GM23338 (cell line): Measurements from ENCODE around the gene IKZF1. TPM values are rescaled to one million over a fixed set of nuclear protein-coding genes. Genes with fewer than 3 reads are reported as not detected.

Source experiments
- ATAC-seq: fragments of 200-7000 bp; cut with Tn5 transposase; 3 replicates; pipeline ENCODE4 v1.9.1; 2020
- DNase-seq: peaks from one replicate; pipeline ENCODE4 v3.0.0-alpha.2; 2015; ENCODE audit warnings: low spot score
- H2AFZ ChIP-seq: fragments of 200-600 bp; sonication (generic); 2 replicates; pipeline ENCODE4 v1.8.0; 2016; ENCODE audit warnings: antibody characterized with exemption, mild to moderate bottlenecking, moderate library complexity
- H3F3A ChIP-seq: fragments of 200-600 bp; sonication (generic); replicated peaks from 2 replicates; pipeline ENCODE4 v1.8.0; 2017; ENCODE audit warnings: antibody characterized with exemption, mixed run types, low read depth
- H3K27ac ChIP-seq: fragments of 200-600 bp; sonication (generic); 2 replicates; pipeline ENCODE4 v1.6.1; 2016; ENCODE audit warnings: low read depth
- H3K27me3 ChIP-seq: fragments of 200-600 bp; sonication (generic); 2 replicates; pipeline ENCODE4 v1.8.0; 2016; ENCODE audit warnings: mild to moderate bottlenecking, mixed run types, moderate library complexity; ENCODE audit not compliant: insufficient read depth
- H3K36me3 ChIP-seq: fragments of 200-600 bp; sonication (generic); 2 replicates; pipeline ENCODE4 v1.8.0; 2016; ENCODE audit warnings: mild to moderate bottlenecking; ENCODE audit not compliant: insufficient read depth
- H3K4me1 ChIP-seq: fragments of 200-600 bp; sonication (generic); 2 replicates; pipeline ENCODE4 v1.8.0; 2016; ENCODE audit warnings: mild to moderate bottlenecking, moderate library complexity; ENCODE audit not compliant: insufficient read depth
- H3K4me2 ChIP-seq: fragments of 200-600 bp; sonication (generic); 2 replicates; pipeline ENCODE4 v1.7.1; 2017; ENCODE audit warnings: mixed run types
- H3K4me3 ChIP-seq: fragments of 200-600 bp; sonication (generic); 2 replicates; pipeline ENCODE4 v1.6.1; 2016; ENCODE audit warnings: mixed run types
- H3K79me2 ChIP-seq: fragments of 200-600 bp; sonication (generic); replicated peaks from 2 replicates; pipeline ENCODE4 v1.8.0; 2017; ENCODE audit warnings: mild to moderate bottlenecking; ENCODE audit not compliant: insufficient read depth
- H3K9me2 ChIP-seq: fragments of 200-600 bp; sonication (generic); 2 replicates; pipeline ENCODE4 v1.8.0; 2017; ENCODE audit not compliant: insufficient read depth
- H4K20me1 ChIP-seq: fragments of 200-600 bp; sonication (generic); replicated peaks from 2 replicates; pipeline ENCODE4 v1.8.0; 2017; ENCODE audit warnings: mild to moderate bottlenecking; ENCODE audit not compliant: insufficient read depth
- H3K27ac Mint-ChIP-seq: 2 replicates; pipeline ENCODE4 v1.8.0; 2020; ENCODE audit warnings: inconsistent platforms, mild to moderate bottlenecking, moderate library complexity, mixed read lengths
- H3K27me3 Mint-ChIP-seq: 3 replicates; pipeline ENCODE4 v1.8.0; 2022; ENCODE audit warnings: low read depth, mild to moderate bottlenecking, moderate library complexity, mixed read lengths, inconsistent platforms; ENCODE audit not compliant: insufficient read depth, poor library complexity
- H3K36me3 Mint-ChIP-seq: 3 replicates; pipeline ENCODE4 v1.8.0; 2021; ENCODE audit warnings: low read depth, mild to moderate bottlenecking, inconsistent platforms, moderate library complexity, mixed read lengths
- H3K4me1 Mint-ChIP-seq: 3 replicates; pipeline ENCODE4 v1.8.0; 2020; ENCODE audit warnings: mild to moderate bottlenecking, inconsistent platforms, mixed read lengths
- H3K4me3 Mint-ChIP-seq: 3 replicates; pipeline ENCODE4 v1.8.0; 2021; ENCODE audit warnings: moderate library complexity, mild to moderate bottlenecking, inconsistent platforms, mixed read lengths
- H3K9me3 Mint-ChIP-seq: 3 replicates; pipeline ENCODE4 v1.8.0; 2020; ENCODE audit warnings: moderate library complexity, mild to moderate bottlenecking, inconsistent platforms, mixed read lengths
- EZH2 ChIP-seq: fragments of 200-600 bp; sonication (generic); IDR thresholded peaks from one replicate; pipeline ENCODE4 v1.8.0; 2017; ENCODE audit warnings: antibody characterized with exemption, mild to moderate bottlenecking, low read depth; ENCODE audit not compliant: unreplicated experiment
- EZH2phosphoT487 ChIP-seq: fragments of 200-600 bp; sonication (generic); IDR thresholded peaks from one replicate; pipeline ENCODE4 v1.8.1; 2018; ENCODE audit warnings: antibody characterized with exemption; ENCODE audit not compliant: unreplicated experiment
- JUNB ChIP-seq: IDR thresholded peaks from one replicate; pipeline ENCODE4 v1.6.1; 2016; ENCODE audit warnings: antibody characterized with exemption; ENCODE audit not compliant: unreplicated experiment
- NANOG ChIP-seq: IDR thresholded peaks from 2 replicates; pipeline ENCODE4 v1.6.1; 2016; ENCODE audit warnings: antibody characterized with exemption, borderline replicate concordance
- POLR2AphosphoS5 ChIP-seq: IDR thresholded peaks from 2 replicates; pipeline ENCODE4 v1.6.1; 2016; ENCODE audit warnings: antibody characterized with exemption, low read depth
- STAT1 ChIP-seq: IDR thresholded peaks from one replicate; pipeline ENCODE4 v1.6.1; 2016; ENCODE audit warnings: antibody characterized with exemption; ENCODE audit not compliant: unreplicated experiment
- ZNF114 ChIP-seq: fragments of 250-450 bp; sonication (Bioruptor Pico); IDR thresholded peaks from 2 replicates; pipeline ENCODE4 v1.5.0; 2020; ENCODE audit warnings: mild to moderate bottlenecking, moderate library complexity
- ZNF331 ChIP-seq: fragments of 250-450 bp; sonication (Bioruptor Pico); IDR thresholded peaks from 2 replicates; pipeline ENCODE4 v1.5.0; 2020; ENCODE audit warnings: low read depth, mild to moderate bottlenecking, moderate library complexity
- polyA plus RNA-seq: library from polyadenylated mRNA; unstranded; fragments of >200 nt; fragmentation: Nextera tagmentation; extraction: Ambion mirVana; gene quantifications from 2 replicates; pipeline ENCODE4 v1.2.1, GENCODE V29; 2016
- total RNA-seq: library from RNA; depleted of rRNA; stranded (reverse); fragments of >200 nt; shearing (Covaris generic); gene quantifications from 2 replicates; pipeline ENCODE4 v1.2.3, GENCODE V29; 2014
- TF ChIP-seq, protein P1 (sequence below), 2 experiments: fragments of 200-600 bp in 1 of 2; sonication (generic) in 1 of 2; conservative IDR thresholded peaks; 2 replicates each; pipeline versions ENCODE4 v1.5.1 to v1.6.1; 2016 to 2017; ENCODE audit warnings: antibody characterized with exemption in 2 of 2, low read depth in 2 of 2, mild to moderate bottlenecking in 2 of 2, moderate library complexity in 1 of 2
- TF ChIP-seq, protein P2 (sequence below): IDR thresholded peaks from one replicate; pipeline ENCODE4 v1.6.1; 2018; ENCODE audit warnings: antibody characterized with exemption; ENCODE audit not compliant: unreplicated experiment
- TF ChIP-seq, protein P3 (sequence below): IDR thresholded peaks from 2 replicates; pipeline ENCODE4 v1.6.1; 2016; ENCODE audit warnings: antibody characterized with exemption

The IKZF1 gene
- total and polyA plus RNA-seq, 2 experiments from 2014 or later, result 0.57 to 1.8 TPM

DNA sequence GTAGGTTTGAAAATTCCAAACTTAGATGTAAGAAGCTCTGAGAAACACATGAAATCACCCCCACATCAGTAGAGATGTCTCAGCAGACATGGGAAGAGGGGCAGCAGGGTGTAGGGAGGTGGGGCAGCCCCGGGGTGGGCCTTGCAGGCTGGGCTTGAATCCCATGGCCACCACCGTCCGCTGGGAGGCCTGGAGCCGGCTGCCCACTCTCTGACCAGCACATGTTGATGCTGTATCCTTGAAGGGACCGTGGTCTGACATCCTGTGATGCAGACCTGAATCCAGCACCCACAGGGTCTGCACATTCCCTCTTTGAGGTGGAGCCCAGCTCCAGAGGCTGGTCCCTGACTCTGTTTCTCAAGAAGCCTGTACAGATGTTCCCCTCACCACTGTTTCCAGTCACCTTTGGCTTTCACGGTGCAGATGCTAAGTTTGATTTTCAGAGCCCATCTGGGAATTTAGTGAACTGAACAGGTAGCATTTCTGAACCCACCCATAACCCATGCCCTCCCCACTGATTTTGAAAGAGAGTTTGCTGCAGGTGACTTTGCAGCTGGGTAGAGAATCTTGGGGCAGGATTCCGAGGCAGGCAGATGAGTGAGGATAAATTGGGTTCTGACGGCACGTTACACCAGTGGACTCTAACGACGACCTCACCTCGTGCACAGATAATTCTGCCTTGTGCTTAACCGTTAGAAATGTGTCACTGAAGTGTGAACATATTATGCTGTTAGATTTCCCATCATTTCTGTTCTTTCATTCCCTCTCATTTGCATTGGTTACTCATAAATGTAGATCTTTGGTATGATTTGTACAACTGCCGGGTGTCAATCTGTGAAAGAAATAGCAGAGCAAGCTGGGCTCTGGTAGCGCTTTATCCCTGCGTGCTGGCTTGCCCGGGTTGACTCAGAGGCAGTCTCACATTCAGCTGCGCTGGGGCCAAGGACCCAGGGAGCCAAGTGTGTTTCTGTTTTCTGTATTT is 45.7 kb downstream of the IKZF1 start:
- no peak overlapping the region for H3K27ac Mint-ChIP-seq
- Histone ChIP-seq H3K27ac (no peak overlapping the region), H3K4me3 (no peak overlapping the region), H3K36me3 (no peaks in the 10 kb centered on the region), H3K4me1 (no peaks in the 10 kb centered on the region), H2AFZ (no peak overlapping the region; the same call in 1 of the 2 replicates), H3K4me2 (no peak overlapping the region), H4K20me1 (no peaks in the 10 kb centered on the region), H3K27me3 (no peaks in the 10 kb centered on the region), H3K9me2 (no peaks in the 10 kb centered on the region), H3K79me2 (no peaks in the 10 kb centered on the region), H3F3A (no peaks in the 10 kb centered on the region)
- no peak overlapping the region for H3K4me3 Mint-ChIP-seq
- no peaks in the 10 kb centered on the region for H3K36me3 Mint-ChIP-seq
- H3K27me3 Mint-ChIP-seq, result peaks cover 2% of the 10 kb centered on the region
- no peak for DNase-seq
- ATAC-seq, result no peak
- peaks cover 2% of the 10 kb centered on the region; the same call in 1 of the 3 replicates for H3K4me1 Mint-ChIP-seq
- H3K9me3 Mint-ChIP-seq, result no peaks in the 10 kb centered on the region
- TF ChIP-seq NANOG (no peak), EZH2 (no peak), ZNF331 (CRISPR knock-in tag) (no peak), JUNB (no peak)

DNA sequence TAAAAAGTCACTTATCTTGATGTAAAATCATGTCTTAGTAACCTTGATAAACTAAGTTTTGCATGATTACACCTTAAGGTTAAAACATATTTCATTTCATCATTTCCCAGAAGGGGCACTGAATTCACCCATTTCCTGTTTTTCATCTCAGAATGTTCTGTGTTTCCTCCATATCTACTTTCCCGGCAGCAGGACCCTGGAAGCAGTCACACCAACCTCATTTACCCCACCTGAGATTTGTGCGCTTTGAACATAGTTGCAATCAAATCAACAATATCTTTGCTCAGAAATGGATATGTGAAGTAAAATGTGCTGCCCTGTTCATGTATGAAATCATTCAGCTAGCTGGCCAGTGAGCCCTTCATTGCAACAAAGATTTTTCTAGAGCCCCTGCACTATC is 46.8 kb downstream of the IKZF1 start:
- DNase-seq, result no peak
- Histone ChIP-seq H3K4me3 (no peak overlapping the region), H3K79me2 (no peaks in the 10 kb centered on the region), H3K4me2 (no peak overlapping the region), H3K9me2 (no peaks in the 10 kb centered on the region), H3K36me3 (no peaks in the 10 kb centered on the region), H3K27ac (no peak overlapping the region), H4K20me1 (no peaks in the 10 kb centered on the region), H3K4me1 (no peaks in the 10 kb centered on the region), H3K27me3 (no peaks in the 10 kb centered on the region), H3F3A (no peaks in the 10 kb centered on the region), H2AFZ (no peak overlapping the region)
- TF ChIP-seq, protein P1, sequence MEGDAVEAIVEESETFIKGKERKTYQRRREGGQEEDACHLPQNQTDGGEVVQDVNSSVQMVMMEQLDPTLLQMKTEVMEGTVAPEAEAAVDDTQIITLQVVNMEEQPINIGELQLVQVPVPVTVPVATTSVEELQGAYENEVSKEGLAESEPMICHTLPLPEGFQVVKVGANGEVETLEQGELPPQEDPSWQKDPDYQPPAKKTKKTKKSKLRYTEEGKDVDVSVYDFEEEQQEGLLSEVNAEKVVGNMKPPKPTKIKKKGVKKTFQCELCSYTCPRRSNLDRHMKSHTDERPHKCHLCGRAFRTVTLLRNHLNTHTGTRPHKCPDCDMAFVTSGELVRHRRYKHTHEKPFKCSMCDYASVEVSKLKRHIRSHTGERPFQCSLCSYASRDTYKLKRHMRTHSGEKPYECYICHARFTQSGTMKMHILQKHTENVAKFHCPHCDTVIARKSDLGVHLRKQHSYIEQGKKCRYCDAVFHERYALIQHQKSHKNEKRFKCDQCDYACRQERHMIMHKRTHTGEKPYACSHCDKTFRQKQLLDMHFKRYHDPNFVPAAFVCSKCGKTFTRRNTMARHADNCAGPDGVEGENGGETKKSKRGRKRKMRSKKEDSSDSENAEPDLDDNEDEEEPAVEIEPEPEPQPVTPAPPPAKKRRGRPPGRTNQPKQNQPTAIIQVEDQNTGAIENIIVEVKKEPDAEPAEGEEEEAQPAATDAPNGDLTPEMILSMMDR (conservative IDR thresholded peaks at IDR 0.05; ENCODE audit: low read depth in 2 of 2), result no peak
- TF ChIP-seq, protein P2, sequence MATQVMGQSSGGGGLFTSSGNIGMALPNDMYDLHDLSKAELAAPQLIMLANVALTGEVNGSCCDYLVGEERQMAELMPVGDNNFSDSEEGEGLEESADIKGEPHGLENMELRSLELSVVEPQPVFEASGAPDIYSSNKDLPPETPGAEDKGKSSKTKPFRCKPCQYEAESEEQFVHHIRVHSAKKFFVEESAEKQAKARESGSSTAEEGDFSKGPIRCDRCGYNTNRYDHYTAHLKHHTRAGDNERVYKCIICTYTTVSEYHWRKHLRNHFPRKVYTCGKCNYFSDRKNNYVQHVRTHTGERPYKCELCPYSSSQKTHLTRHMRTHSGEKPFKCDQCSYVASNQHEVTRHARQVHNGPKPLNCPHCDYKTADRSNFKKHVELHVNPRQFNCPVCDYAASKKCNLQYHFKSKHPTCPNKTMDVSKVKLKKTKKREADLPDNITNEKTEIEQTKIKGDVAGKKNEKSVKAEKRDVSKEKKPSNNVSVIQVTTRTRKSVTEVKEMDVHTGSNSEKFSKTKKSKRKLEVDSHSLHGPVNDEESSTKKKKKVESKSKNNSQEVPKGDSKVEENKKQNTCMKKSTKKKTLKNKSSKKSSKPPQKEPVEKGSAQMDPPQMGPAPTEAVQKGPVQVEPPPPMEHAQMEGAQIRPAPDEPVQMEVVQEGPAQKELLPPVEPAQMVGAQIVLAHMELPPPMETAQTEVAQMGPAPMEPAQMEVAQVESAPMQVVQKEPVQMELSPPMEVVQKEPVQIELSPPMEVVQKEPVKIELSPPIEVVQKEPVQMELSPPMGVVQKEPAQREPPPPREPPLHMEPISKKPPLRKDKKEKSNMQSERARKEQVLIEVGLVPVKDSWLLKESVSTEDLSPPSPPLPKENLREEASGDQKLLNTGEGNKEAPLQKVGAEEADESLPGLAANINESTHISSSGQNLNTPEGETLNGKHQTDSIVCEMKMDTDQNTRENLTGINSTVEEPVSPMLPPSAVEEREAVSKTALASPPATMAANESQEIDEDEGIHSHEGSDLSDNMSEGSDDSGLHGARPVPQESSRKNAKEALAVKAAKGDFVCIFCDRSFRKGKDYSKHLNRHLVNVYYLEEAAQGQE, result no peak
- TF ChIP-seq EZH2phosphoT487 (no peak), JUNB (no peak), ZNF114 (CRISPR knock-in tag) (no peak), POLR2AphosphoS5 (no peak), STAT1 (no peak), NANOG (no peak)
- TF ChIP-seq, protein P3, sequence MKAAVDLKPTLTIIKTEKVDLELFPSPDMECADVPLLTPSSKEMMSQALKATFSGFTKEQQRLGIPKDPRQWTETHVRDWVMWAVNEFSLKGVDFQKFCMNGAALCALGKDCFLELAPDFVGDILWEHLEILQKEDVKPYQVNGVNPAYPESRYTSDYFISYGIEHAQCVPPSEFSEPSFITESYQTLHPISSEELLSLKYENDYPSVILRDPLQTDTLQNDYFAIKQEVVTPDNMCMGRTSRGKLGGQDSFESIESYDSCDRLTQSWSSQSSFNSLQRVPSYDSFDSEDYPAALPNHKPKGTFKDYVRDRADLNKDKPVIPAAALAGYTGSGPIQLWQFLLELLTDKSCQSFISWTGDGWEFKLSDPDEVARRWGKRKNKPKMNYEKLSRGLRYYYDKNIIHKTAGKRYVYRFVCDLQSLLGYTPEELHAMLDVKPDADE, result no peak
- no peak overlapping the region for H3K4me3 Mint-ChIP-seq
- ATAC-seq, result no peak
- no peaks in the 10 kb centered on the region for H3K9me3 Mint-ChIP-seq
- H3K27me3 Mint-ChIP-seq, result peaks cover 2% of the 10 kb centered on the region
- H3K27ac Mint-ChIP-seq, result no peak overlapping the region
- no peaks in the 10 kb centered on the region for H3K36me3 Mint-ChIP-seq
- peaks cover 6% of the 10 kb centered on the region; the same call in 2 of the 3 replicates for H3K4me1 Mint-ChIP-seq
